Measurements from ENCODE around the gene VSTM1. TPM values are rescaled to one million over a fixed set of nuclear protein-coding genes. Genes with fewer than 3 reads are reported as not detected.
A peak's percentile ranks its signal among the peaks of the same experiment; 100 is the strongest.

VSTM1 gene
- total RNA-seq, 1 donor from 2014 or later: not detected

DNA sequence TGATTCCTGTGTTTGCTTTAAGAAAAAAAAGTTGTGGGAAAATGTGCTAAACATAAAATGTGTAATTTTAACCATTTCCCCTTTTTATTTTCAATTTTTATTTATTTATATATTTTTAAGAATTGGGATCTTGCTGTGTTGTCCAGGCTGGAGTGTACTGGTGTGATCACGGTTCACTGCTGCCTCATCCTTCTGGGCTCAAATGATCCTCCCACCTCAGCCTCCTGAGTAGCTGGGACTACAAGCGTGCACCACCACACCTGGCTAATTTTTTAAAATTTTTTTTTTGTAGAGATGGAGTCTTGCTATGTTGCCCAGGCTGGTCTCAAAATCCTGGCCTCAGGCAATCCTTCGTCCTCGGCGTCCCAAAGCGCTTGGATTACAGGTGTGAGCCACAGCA lies 53.2 kb downstream of the VSTM1 start:
- DNase-seq: no peak

GRCh38 chr19:54009440-54009839 lies 54.3 kb downstream of the VSTM1 start:
- no peak for DNase-seq

- DNase-seq: no peak
Measured at GRCh38 chr19:54002495-54003315, 61.0 kb downstream of the VSTM1 start.

- DNase-seq: no peak
Measured at GRCh38 chr19:54001496-54001895, 62.2 kb downstream of the VSTM1 start.

GRCh38 chr19:53999694-54000093 lies 64.0 kb downstream of the VSTM1 start:
- no peak for DNase-seq

DNA sequence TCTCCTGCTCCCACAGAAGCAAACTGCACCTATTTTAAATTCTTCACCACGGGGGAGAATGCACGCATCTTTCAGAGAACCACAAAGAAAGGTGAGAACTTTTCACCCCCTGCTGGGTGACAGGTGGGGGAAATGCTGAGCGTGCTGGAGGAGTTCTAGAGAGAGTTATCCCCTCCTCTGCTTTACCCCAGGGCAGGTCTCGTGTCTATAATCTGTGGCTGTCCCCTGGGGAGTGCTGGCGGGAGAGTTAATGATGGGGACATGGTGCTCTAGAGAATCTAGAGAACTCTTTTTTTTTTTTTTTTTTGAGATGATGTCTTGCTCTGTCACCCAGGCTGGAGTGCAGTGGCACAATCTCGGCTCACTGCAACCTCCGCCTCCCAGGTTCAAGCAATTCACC lies 65.5 kb downstream of the VSTM1 start:
- no peak for DNase-seq

- DNase-seq: no peak
Measured at GRCh38 chr19:53994811-53995210, 68.9 kb downstream of the VSTM1 start.

GRCh38 chr19:53993448-53993847 lies 70.2 kb downstream of the VSTM1 start:
- DNase-seq: no peak

DNA sequence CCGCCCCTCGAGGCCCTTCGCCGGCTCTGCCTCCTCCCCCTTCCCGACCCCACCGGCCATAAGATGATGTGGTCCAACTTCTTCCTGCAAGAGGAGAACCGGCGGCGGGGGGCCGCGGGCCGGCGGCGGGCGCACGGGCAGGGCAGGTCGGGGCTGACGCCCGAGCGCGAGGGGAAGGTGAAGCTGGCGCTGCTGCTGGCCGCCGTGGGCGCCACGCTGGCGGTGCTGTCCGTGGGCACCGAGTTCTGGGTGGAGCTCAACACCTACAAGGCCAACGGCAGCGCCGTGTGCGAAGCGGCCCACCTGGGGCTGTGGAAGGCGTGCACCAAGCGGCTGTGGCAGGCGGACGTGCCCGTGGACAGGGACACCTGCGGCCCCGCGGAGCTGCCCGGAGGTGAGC lies 70.9 kb downstream of the VSTM1 start:
- DNase-seq: no peak

GRCh38 chr19:53992211-53992610 lies 71.5 kb downstream of the VSTM1 start:
- no peak for DNase-seq

GRCh38 chr19:53991224-53992113 lies 72.2 kb downstream of the VSTM1 start, which contains the start of gene CACNG6:
Gene CACNG6, plus strand, starts transcription at chr19:53991637. Its CDS starts 1,241 bp downstream, at chr19:53992878.
- peak; percentile 89 for DNase-seq

Small RNAs within 50 kb of the gene (small RNA-seq; reads per million reads assigned to genes)
- gene AC012314.20 (ENCODE audit: low replicate concordance): not detected

Other genes with a start within 250 kb of the VSTM1 start
- 0.41 TPM for gene NLRP12, start 239.6 kb downstream of the VSTM1 start, total RNA-seq
- 38.7 TPM for gene MYADM, start 196.0 kb downstream of the VSTM1 start, total RNA-seq
- not detected for gene PRKCG, start 181.7 kb downstream of the VSTM1 start, total RNA-seq
- gene CACNG7, start 154.6 kb downstream of the VSTM1 start, total RNA-seq: not detected
- gene CACNG8, start 101.0 kb downstream of the VSTM1 start, total RNA-seq: 0.10 TPM
- gene CACNG6, start 72.3 kb downstream of the VSTM1 start, total RNA-seq: 22.2 TPM
- gene TARM1, start 17.5 kb upstream of the VSTM1 start, total RNA-seq: not detected
- 1.5 TPM for gene OSCAR, start 36.9 kb upstream of the VSTM1 start, total RNA-seq
- 2.2 TPM for gene NDUFA3, start 39.0 kb upstream of the VSTM1 start, total RNA-seq
- 8.7 TPM for gene TFPT, start 51.8 kb upstream of the VSTM1 start, total RNA-seq
- 44.9 TPM for gene PRPF31, start 51.9 kb upstream of the VSTM1 start, total RNA-seq
- gene CNOT3, start 73.9 kb upstream of the VSTM1 start, total RNA-seq: 16.3 TPM
- 7.5 TPM for gene LENG1, start 95.8 kb upstream of the VSTM1 start, total RNA-seq
- gene TMC4, start 109.3 kb upstream of the VSTM1 start, total RNA-seq: 4.3 TPM
- gene MBOAT7, start 125.7 kb upstream of the VSTM1 start, total RNA-seq: 12.0 TPM
- 46.5 TPM for gene TSEN34, start 127.4 kb upstream of the VSTM1 start, total RNA-seq
- 1,569 TPM for gene RPS9, start 137.0 kb upstream of the VSTM1 start, total RNA-seq
- 3.0 TPM for gene LILRB3, start 159.1 kb upstream of the VSTM1 start, total RNA-seq
- not detected for gene LILRA6, start 178.9 kb upstream of the VSTM1 start, total RNA-seq
- gene LILRB5, start 193.4 kb upstream of the VSTM1 start, total RNA-seq: 4.1 TPM
- gene LILRB2, start 217.2 kb upstream of the VSTM1 start, total RNA-seq: 0.72 TPM
- not detected for gene LILRA5, start 249.3 kb upstream of the VSTM1 start, total RNA-seq

Measured in tongue (tissue), 3 donors.